Measurements from ENCODE around the gene TM7SF2. TPM values are rescaled to one million over a fixed set of nuclear protein-coding genes. Genes with fewer than 3 reads are reported as not detected.

The TM7SF2 gene
- total and polyA plus RNA-seq, 2 of the 13 experiments (the other 11 are each of a cell fraction or from before 2014, with no cell fraction given): 56.0 to 66.9 TPM

- TF ChIP-seq ZNF350 (CRISPR knock-in tag; IDR thresholded peaks at IDR 0.05; ENCODE audit: borderline replicate concordance, low read depth): peak; percentile 91
- TF ChIP-seq TOPORS (CRISPR knock-in tag; IDR thresholded peaks at IDR 0.05): peak; percentile 76
- TF ChIP-seq KDM2A (CRISPR knock-in tag; IDR thresholded peaks at IDR 0.05; ENCODE audit: borderline replicate concordance, low read depth): peak; percentile 97
- TF ChIP-seq ZNF83 (CRISPR knock-in tag; IDR thresholded peaks at IDR 0.05; ENCODE audit: borderline replicate concordance): peak; percentile 68; the same call in 1 of the 2 replicates
- TF ChIP-seq SNRNP70 (IDR thresholded peaks at IDR 0.05; ENCODE audit: low read depth, low read length): no peak
- TF ChIP-seq FOXO1 (CRISPR knock-in tag; IDR thresholded peaks at IDR 0.05): peak; percentile 60; the same call in 1 of the 2 replicates
- TF ChIP-seq, protein P1, sequence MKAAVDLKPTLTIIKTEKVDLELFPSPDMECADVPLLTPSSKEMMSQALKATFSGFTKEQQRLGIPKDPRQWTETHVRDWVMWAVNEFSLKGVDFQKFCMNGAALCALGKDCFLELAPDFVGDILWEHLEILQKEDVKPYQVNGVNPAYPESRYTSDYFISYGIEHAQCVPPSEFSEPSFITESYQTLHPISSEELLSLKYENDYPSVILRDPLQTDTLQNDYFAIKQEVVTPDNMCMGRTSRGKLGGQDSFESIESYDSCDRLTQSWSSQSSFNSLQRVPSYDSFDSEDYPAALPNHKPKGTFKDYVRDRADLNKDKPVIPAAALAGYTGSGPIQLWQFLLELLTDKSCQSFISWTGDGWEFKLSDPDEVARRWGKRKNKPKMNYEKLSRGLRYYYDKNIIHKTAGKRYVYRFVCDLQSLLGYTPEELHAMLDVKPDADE (CRISPR knock-in tag; IDR thresholded peaks at IDR 0.05): no peak
- TF ChIP-seq ZNF761 (CRISPR knock-in tag; conservative IDR thresholded peaks at IDR 0.05): peak; percentile 83; the same call in 1 of the 2 replicates
- 0 out of 2 replicates have a peak, but pooled peaks have one; percentile 52 for TF ChIP-seq ZNF704 (CRISPR knock-in tag; IDR thresholded peaks at IDR 0.05; ENCODE audit: borderline replicate concordance)
- TF ChIP-seq ZSCAN30 (CRISPR knock-in tag; IDR thresholded peaks at IDR 0.05): no peak
- TF ChIP-seq, protein P2, sequence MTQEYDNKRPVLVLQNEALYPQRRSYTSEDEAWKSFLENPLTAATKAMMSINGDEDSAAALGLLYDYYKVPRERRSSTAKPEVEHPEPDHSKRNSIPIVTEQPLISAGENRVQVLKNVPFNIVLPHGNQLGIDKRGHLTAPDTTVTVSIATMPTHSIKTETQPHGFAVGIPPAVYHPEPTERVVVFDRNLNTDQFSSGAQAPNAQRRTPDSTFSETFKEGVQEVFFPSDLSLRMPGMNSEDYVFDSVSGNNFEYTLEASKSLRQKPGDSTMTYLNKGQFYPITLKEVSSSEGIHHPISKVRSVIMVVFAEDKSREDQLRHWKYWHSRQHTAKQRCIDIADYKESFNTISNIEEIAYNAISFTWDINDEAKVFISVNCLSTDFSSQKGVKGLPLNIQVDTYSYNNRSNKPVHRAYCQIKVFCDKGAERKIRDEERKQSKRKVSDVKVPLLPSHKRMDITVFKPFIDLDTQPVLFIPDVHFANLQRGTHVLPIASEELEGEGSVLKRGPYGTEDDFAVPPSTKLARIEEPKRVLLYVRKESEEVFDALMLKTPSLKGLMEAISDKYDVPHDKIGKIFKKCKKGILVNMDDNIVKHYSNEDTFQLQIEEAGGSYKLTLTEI (CRISPR knock-in tag; conservative IDR thresholded peaks at IDR 0.05): no peak
- TF ChIP-seq ONECUT2 (CRISPR knock-in tag; IDR thresholded peaks at IDR 0.05): no peak
- peak; percentile 53; the same call in 1 of the 2 replicates for TF ChIP-seq ZNF672 (CRISPR knock-in tag; IDR thresholded peaks at IDR 0.05)
- no peak for TF ChIP-seq RFX1 (IDR thresholded peaks at IDR 0.05)
- TF ChIP-seq HOXA3 (CRISPR knock-in tag; IDR thresholded peaks at IDR 0.05): peak; percentile 98
- TF ChIP-seq RARA (CRISPR knock-in tag; IDR thresholded peaks at IDR 0.05): no peak
- peak; percentile 46; the same call in 1 of the 2 replicates for TF ChIP-seq NCOR1 (IDR thresholded peaks at IDR 0.05; ENCODE audit: borderline replicate concordance, low read length)
- no peak for TF ChIP-seq SATB2 (CRISPR knock-in tag; IDR thresholded peaks at IDR 0.05)
- peak; percentile 98 for TF ChIP-seq DMAP1 (CRISPR knock-in tag; IDR thresholded peaks at IDR 0.05)
- TF ChIP-seq, protein P3, sequence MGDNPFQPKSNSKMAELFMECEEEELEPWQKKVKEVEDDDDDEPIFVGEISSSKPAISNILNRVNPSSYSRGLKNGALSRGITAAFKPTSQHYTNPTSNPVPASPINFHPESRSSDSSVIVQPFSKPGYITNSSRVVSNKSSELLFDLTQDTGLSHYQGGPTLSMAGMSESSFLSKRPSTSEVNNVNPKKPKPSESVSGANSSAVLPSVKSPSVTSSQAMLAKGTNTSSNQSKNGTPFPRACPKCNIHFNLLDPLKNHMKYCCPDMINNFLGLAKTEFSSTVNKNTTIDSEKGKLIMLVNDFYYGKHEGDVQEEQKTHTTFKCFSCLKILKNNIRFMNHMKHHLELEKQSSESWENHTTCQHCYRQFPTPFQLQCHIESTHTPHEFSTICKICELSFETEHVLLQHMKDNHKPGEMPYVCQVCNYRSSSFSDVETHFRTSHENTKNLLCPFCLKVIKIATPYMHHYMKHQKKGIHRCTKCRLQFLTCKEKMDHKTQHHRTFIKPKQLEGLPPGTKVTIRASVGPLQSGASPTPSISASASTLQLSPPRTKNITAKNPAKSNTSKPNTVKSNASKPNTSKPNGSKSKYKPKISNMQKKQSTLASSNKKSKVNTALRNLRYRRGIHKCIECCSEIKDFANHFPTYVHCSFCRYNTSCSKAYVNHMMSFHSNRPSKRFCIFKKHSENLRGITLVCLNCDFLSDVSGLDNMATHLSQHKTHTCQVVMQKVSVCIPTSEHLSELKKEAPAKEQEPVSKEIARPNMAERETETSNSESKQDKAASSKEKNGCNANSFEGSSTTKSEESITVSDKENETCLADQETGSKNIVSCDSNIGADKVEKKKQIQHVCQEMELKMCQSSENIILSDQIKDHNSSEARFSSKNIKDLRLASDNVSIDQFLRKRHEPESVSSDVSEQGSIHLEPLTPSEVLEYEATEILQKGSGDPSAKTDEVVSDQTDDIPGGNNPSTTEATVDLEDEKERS (CRISPR knock-in tag; IDR thresholded peaks at IDR 0.05): no peak
- TF ChIP-seq GATAD1 (CRISPR knock-in tag; IDR thresholded peaks at IDR 0.05): peak; percentile 100
- TF ChIP-seq MIER2 (CRISPR knock-in tag; IDR thresholded peaks at IDR 0.05): 0 out of 2 replicates have a peak, but pooled peaks have one; percentile 53
Observed at GRCh38 chr11:65083834-65084597, 27.7 kb upstream of the TM7SF2 start, which contains the start of the genes CDCA5 and ZFPL1 (continued).

Data from HepG2 (cell line).